K562 treated with DMSO at 1 percent for 48 hours (cell line): ENCODE results near the gene GDA. TPM values are rescaled to one million over a fixed set of nuclear protein-coding genes. Genes with fewer than 3 reads are reported as not detected.

Experiments used
- total RNA-seq: library from RNA; unstranded; fragments of 300-600 nt; gene quantifications from 2 replicates; pipeline ENCODE4 v1.2.3, GENCODE V29; 2022; ENCODE audit warnings: low replicate concordance; ENCODE audit errors: extremely low read depth

The GDA gene
- not detected in 2 replicates for total RNA-seq

GRCh38 chr9:72149231-72149975 is at the start of gene GDA:
Gene GDA (plus strand): TSS chr9:72149440. CDS start chr9:72149560, 120 bp downstream.

Other genes with a start within 250 kb of the GDA start
- gene ABHD17B, start 238.2 kb upstream of the GDA start, total RNA-seq: not detected in 2 replicates
- gene C9orf85, start 237.8 kb upstream of the GDA start, total RNA-seq: not detected in 2 replicates
- not detected in 2 replicates for gene C9orf57, start 88.8 kb upstream of the GDA start, total RNA-seq
- gene ZFAND5, start 215.8 kb downstream of the GDA start, total RNA-seq: not detected in 2 replicates